GM06990 (cell line): ENCODE measurements around the gene C10orf88.

Source experiments
- DNase-seq: peaks from one replicate; pipeline ENCODE4 v3.0.0-alpha.2; 2011; ENCODE audit not compliant: insufficient read length; ENCODE audit errors: extremely low read depth
- H3K27me3 ChIP-seq: replicated peaks from 2 replicates; pipeline ENCODE4 v1.6.0; 2011; ENCODE audit warnings: low read length; ENCODE audit not compliant: control insufficient read depth, insufficient read depth
- H3K36me3 ChIP-seq: 2 replicates; pipeline ENCODE4 v1.5.1; 2011; ENCODE audit warnings: low read length; ENCODE audit not compliant: control insufficient read depth, insufficient read depth
- H3K4me3 ChIP-seq: replicated peaks from 2 replicates; pipeline ENCODE4 v1.5.1; 2011; ENCODE audit warnings: low read depth, mild to moderate bottlenecking, control low read depth, low read length
- TF ChIP-seq, protein P1 (sequence below): IDR thresholded peaks from 2 replicates; pipeline ENCODE4 v1.5.1; 2011; ENCODE audit warnings: low read length, control low read depth, mild to moderate bottlenecking, inconsistent platforms; ENCODE audit not compliant: insufficient read depth, poor library complexity, severe bottlenecking

C10orf88 gene, protein sequence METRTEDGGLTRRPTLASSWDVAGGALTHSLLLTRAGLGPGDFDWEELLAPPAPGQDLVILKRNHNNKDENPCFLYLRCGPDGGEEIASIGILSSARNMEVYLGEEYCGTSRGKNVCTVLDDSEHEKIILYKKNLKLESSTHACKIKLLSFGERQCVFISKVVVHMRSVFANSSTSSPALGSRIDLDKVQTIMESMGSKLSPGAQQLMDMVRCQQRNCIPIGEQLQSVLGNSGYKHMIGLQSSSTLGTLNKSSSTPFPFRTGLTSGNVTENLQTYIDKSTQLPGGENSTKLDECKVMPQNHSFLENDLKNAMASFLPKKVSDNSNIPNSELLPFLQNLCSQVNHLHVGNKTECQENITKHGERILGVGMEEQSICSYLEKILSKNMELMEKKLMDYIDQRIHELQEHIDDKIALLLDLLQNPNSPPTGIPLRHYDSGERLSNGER

DNA sequence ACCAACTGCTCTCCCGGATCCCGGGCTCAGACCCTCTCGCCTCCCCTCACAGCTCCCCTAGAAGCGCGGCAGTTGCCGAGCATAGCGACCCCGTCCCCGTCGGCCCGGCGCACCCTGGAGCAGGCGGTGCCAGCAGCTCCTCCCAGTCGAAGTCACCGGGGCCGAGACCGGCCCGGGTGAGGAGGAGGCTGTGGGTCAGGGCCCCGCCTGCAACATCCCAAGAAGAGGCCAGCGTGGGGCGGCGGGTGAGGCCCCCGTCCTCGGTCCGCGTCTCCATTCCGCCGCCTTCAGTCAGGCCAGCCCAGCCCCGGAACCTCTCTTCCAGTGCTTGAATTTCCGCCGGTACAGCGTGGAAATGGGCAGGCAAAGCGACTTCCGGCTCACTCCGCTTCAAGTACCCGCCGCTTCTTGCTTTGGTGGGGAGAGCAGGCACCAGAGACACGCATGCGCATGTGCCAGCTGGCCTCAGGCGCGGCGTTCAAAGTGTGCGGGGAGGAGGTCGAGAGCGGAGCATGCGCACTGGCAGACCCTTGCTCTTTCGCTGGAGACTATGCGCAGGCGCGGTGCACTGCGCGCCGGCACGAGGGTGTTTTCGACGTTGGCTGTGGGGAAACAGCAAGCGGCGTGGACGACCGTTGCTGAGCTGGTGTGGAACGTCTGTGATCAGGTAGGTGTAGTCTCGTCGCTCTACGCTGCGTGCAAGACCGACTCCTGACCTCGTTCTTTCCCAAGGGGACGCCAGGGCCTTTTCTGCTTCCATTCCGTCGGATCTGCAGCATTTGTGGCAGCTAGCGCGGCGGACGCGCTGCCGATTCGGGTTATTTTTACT is at the start of gene C10orf88:
TSS of gene C10orf88 (minus strand) at position 326 of the 829 bp plus-strand sequence. CDS start at position 277, 49 bp downstream.
- TF ChIP-seq, protein P1, sequence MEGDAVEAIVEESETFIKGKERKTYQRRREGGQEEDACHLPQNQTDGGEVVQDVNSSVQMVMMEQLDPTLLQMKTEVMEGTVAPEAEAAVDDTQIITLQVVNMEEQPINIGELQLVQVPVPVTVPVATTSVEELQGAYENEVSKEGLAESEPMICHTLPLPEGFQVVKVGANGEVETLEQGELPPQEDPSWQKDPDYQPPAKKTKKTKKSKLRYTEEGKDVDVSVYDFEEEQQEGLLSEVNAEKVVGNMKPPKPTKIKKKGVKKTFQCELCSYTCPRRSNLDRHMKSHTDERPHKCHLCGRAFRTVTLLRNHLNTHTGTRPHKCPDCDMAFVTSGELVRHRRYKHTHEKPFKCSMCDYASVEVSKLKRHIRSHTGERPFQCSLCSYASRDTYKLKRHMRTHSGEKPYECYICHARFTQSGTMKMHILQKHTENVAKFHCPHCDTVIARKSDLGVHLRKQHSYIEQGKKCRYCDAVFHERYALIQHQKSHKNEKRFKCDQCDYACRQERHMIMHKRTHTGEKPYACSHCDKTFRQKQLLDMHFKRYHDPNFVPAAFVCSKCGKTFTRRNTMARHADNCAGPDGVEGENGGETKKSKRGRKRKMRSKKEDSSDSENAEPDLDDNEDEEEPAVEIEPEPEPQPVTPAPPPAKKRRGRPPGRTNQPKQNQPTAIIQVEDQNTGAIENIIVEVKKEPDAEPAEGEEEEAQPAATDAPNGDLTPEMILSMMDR, result no peak
- H3K36me3 ChIP-seq, result no peaks in the 10 kb centered on the region
- H3K27me3 ChIP-seq, result no peaks in the 10 kb centered on the region
- peak within 1 kb of the TSS; percentile 92 for H3K4me3 ChIP-seq
- peak; percentile 98 for DNase-seq

DNA sequence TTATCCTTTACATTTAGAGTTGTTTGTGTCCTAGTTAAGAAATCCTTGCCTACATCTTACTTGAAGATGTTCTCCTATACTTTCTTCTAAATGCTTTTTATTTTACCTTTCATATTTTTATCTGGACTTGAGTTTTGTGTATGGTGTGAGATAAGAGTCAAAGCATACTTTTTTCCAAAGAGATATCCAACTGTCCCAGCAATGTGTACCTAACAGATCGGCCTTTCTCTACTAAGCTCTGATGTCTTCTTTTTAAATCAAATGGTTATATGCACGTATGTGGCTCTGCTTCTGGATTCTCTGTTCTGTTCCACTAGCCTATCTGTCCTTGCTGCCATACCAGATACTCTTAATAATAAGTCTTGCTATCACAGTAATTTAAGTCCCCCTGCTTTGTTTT is 47.3 kb upstream of the C10orf88 start:
- Histone ChIP-seq H3K36me3 (peaks cover 2% of the 10 kb centered on the region), H3K4me3 (no peak overlapping the region), H3K27me3 (no peaks in the 10 kb centered on the region)
- no peak for DNase-seq
- TF ChIP-seq, protein P1, result no peak

DNA sequence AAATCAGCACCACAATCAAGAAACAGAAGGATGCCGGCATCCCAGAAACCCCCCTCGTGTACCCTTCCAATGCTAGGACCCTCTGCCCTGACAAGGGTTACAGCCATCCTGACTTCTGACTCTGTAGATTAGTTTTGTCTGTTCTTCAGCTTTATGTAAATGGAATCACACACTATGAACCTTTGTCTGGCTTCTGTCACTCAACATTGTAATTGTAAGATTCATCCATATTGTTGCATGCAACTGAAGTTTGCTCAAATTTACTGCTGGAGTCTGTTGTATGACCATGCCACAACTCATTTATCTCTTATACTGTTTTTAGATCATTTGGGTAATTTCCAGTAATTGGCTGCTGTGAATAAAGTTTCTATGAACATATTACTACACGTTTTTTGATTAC is 46.1 kb upstream of the C10orf88 start:
- peaks cover 2% of the 10 kb centered on the region for H3K36me3 ChIP-seq
- H3K27me3 ChIP-seq, result no peaks in the 10 kb centered on the region
- H3K4me3 ChIP-seq, result no peak overlapping the region
- no peak for DNase-seq
- TF ChIP-seq, protein P1, result no peak

DNA sequence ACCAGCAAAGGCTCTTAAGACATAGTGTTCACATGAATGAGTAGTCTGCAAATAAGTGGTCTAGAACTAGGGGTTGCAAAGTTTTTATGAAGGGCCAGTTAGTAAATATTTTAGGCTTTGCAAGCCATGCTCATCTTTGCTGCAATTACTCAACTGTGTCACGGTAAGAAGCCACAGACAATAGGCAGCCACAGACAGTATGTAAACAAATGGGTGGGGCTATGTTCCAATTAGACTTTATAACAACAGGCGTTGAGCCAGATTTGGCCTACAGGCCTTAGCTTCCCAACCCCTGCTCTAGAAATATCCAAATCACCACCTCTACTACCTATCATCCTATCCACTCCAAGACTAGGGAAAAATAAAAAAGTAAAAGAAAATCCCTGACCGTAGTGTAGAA is 45.3 kb upstream of the C10orf88 start:
- TF ChIP-seq, protein P1, result no peak
- H3K27me3 ChIP-seq, result no peaks in the 10 kb centered on the region
- H3K36me3 ChIP-seq, result peaks cover 2% of the 10 kb centered on the region
- no peak overlapping the region for H3K4me3 ChIP-seq
- no peak for DNase-seq

DNA sequence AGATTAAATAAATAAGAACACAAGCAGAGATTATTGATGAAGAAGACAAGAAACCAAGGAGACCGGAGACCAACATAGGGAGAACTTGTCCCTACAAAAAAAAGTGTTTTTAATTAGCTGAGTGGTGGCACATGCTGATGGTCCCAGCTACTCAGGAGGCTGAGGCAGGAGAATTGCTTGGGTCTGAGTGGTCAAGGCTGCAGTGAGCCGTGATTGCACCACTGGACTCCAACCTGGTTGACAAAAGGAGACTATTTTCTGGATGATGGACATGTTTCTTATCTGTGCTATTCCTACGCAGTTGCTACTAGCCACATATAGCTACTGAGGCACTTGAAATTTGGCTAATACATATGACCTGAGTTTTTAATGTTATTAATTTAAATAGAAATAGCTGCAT is 44.9 kb upstream of the C10orf88 start:
- Histone ChIP-seq H3K36me3 (peaks cover 4% of the 10 kb centered on the region), H3K27me3 (no peaks in the 10 kb centered on the region), H3K4me3 (no peak overlapping the region)
- TF ChIP-seq, protein P1, result no peak
- DNase-seq, result no peak
